Measurements from ENCODE around the gene KRT31.

GRCh38 chr17:41421116-41421515 lies 23.7 kb upstream of the KRT31 start:
- no peak for TF ChIP-seq REST (IDR thresholded peaks at IDR 0.05; ENCODE audit: insufficient read depth in 1 of 2, low read depth in 2 of 2, low read length in 1 of 2)
- no peak for TF ChIP-seq CTCF (IDR thresholded peaks at IDR 0.05)
- TF ChIP-seq TCF7L2 (IDR thresholded peaks at IDR 0.05; ENCODE audit: low read depth, low read length) = no peak

Measured in Panc1 (cell line).